Spleen (tissue), 11 donors: ENCODE results near the gene CDC34. TPM values are rescaled to one million over a fixed set of nuclear protein-coding genes. Genes with fewer than 3 reads are reported as not detected.

ENCODE experiments used
- DNase-seq: peaks from one replicate; pipeline ENCODE4 v3.0.0-alpha.2; 2020
- H3K27ac ChIP-seq, 8 donors: fragments of 200-600 bp; sonication (generic) in 7 of 8; 1 replicate in 4 of 8; 2 replicates in 4 of 8; pipeline versions ENCODE4 v1.5.0 to v1.8.0; 2016 to 2021; ENCODE audit warnings: inconsistent platforms in 4 of 8, mild to moderate bottlenecking in 4 of 8, moderate library complexity in 1 of 8
- H3K27me3 ChIP-seq, 7 donors: fragments of 200-600 bp; sonication (generic) in 6 of 7; replicated peaks in 1 of 7; 1 replicate in 4 of 7; 2 replicates in 3 of 7; pipeline versions ENCODE4 v1.5.0 to v1.8.0; 2016 to 2021; ENCODE audit warnings: inconsistent platforms in 3 of 7, mild to moderate bottlenecking in 1 of 7
- H3K36me3 ChIP-seq, 6 donors: fragments of 200-600 bp; sonication (generic) in 5 of 6; 1 replicate in 4 of 6; 2 replicates in 2 of 6; pipeline versions ENCODE4 v1.5.0 to v1.8.0; 2016 to 2021; ENCODE audit warnings: inconsistent platforms in 2 of 6
- H3K4me1 ChIP-seq, 6 donors: fragments of 200-600 bp; sonication (generic) in 5 of 6; 1 replicate in 3 of 6; 2 replicates in 3 of 6; pipeline versions ENCODE4 v1.5.0 to v1.8.0; 2016 to 2021; ENCODE audit warnings: inconsistent platforms in 3 of 6
- H3K4me3 ChIP-seq, 8 donors: fragments of 200-600 bp; sonication (generic) in 7 of 8; 1 replicate in 4 of 8; 2 replicates in 4 of 8; pipeline versions ENCODE4 v1.5.0 to v1.8.0; 2016 to 2021; ENCODE audit warnings: inconsistent platforms in 4 of 8, mild to moderate bottlenecking in 4 of 8, moderate library complexity in 2 of 8
- H3K9me3 ChIP-seq, 8 donors: fragments of 200-600 bp; sonication (generic) in 7 of 8; 1 replicate in 4 of 8; 2 replicates in 4 of 8; pipeline versions ENCODE4 v1.5.0 to v1.8.0; 2016 to 2021; ENCODE audit warnings: inconsistent platforms in 4 of 8
- POLR2A ChIP-seq, 3 donors: fragments of 450-650 bp; IDR thresholded peaks; one replicate each; pipeline ENCODE4 v1.5.1; 2017; ENCODE audit warnings: antibody characterized with exemption in 3 of 3, mild to moderate bottlenecking in 1 of 3
- POLR2AphosphoS5 ChIP-seq, 3 donors: sonication (generic); formaldehyde crosslinking; IDR thresholded peaks; one replicate each; pipeline ENCODE4 v1.5.1; 2017; ENCODE audit warnings: antibody characterized with exemption in 3 of 3
- WGBS, 5 donors: extraction: QIAGEN DNeasy Blood & Tissue Kit in 3 of 5; methylation state at CpG; one replicate each; pipeline versions ENCODE4 v1.1.5 to v1.1.7; 2013 to 2018; 5-methylcytosine and 5-hydroxymethylcytosine counted together
- intact Hi-C: fragments of 100-400 bp; cut with DNase I; formaldehyde crosslinking; loops from one replicate; pipeline ENCODE4 v1.15.0; 2023; ENCODE audit warnings: low total_unique reads
- polyA plus RNA-seq, 3 donors: library from polyadenylated mRNA; stranded (reverse); fragments of 200-250 nt; gene quantifications; one replicate each; pipeline ENCODE4 v1.2.1, GENCODE V29; 2013
- total RNA-seq, 7 donors: library from RNA; depleted of rRNA in 3 of 7; stranded (reverse); fragments of >200 nt in 3 of 7; fragmentation: NEBNext Ultra II Directional in 4 of 7; extraction: Animal tissue kit (Norgen Biotek cat#: 25700) in 4 of 7; gene quantifications; one replicate each; pipeline versions ENCODE4 v1.1.0 to v1.2.1, GENCODE V29; 2016 to 2021
- TF ChIP-seq, protein P1 (sequence below), 11 experiments: fragments of 200-600 bp in 7 of 11; fragments of 450-650 bp in 4 of 11; sonication (generic) in 4 of 11; IDR thresholded peaks in 8 of 11; conservative IDR thresholded peaks in 3 of 11; 1 replicate in 7 of 11; 2 replicates in 4 of 11; pipeline versions ENCODE4 v1.4.0 to v1.8.0; 2016 to 2021; ENCODE audit warnings: antibody characterized with exemption in 11 of 11, inconsistent platforms in 4 of 11, mild to moderate bottlenecking in 1 of 11
- donor health status: healthy with polysubstance abuse.
- donor health status: DM: no; HTN: no; CAD: no; lungs with moderate emphysema.
- donor health status: DM: no; HTN: no; CAD: no.
- donor health status: Bipolar disorder and iron deficiency.
- donor health status: healthy.
- donor health status: DM: no; HTN: no; CAD: no.
- donor health status: DM: yes; HTN: yes; CAD: no.

Gene CDC34
- total and polyA plus RNA-seq, 10 donors, result 35.9 to 83.9 (median 49.3) TPM

DNA sequence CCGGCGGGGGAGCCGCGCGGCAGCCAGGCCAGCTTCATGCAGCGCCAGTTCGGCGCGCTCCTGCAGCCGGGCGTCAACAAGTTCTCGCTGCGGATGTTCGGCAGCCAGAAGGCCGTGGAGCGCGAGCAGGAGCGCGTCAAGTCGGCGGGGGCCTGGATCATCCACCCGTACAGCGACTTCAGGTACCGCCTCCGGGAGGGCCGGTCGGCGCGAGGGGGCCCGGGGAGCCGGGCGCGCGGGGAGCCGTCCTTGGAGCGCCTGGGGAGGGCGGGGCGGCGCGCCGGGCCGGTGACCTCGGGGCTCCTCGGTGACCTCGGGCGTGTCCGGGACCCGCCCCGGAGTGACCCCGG lies 58.8 kb downstream of the CDC34 start:
- WGBS, 5 donors, result 0 to 2% (median 1%) methylated on average over 10 to 50 of the region's 50 CpGs; no CpG with 5 or more reads in 1 of the 5 donors
- Histone ChIP-seq H3K27me3 (peaks cover 8 to 89% (median 52%) of the 10 kb centered on the region in 7 donors), H3K4me3 (peak overlapping the region in 3 of 8 donors; percentile 18 to 62 (median 26)), H3K9me3 (no peaks in the 10 kb centered on the region), H3K36me3 (no peaks in the 10 kb centered on the region), H3K4me1 (peaks cover 10 to 36% (median 29%) of the 10 kb centered on the region in 6 donors), H3K27ac (no peak overlapping the region)
- TF ChIP-seq POLR2A (IDR thresholded peaks at IDR 0.05) (no peak), POLR2AphosphoS5 (IDR thresholded peaks at IDR 0.05) (no peak)
- TF ChIP-seq, protein P1, sequence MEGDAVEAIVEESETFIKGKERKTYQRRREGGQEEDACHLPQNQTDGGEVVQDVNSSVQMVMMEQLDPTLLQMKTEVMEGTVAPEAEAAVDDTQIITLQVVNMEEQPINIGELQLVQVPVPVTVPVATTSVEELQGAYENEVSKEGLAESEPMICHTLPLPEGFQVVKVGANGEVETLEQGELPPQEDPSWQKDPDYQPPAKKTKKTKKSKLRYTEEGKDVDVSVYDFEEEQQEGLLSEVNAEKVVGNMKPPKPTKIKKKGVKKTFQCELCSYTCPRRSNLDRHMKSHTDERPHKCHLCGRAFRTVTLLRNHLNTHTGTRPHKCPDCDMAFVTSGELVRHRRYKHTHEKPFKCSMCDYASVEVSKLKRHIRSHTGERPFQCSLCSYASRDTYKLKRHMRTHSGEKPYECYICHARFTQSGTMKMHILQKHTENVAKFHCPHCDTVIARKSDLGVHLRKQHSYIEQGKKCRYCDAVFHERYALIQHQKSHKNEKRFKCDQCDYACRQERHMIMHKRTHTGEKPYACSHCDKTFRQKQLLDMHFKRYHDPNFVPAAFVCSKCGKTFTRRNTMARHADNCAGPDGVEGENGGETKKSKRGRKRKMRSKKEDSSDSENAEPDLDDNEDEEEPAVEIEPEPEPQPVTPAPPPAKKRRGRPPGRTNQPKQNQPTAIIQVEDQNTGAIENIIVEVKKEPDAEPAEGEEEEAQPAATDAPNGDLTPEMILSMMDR (IDR thresholded peaks at IDR 0.05 in 8 of 11, conservative IDR thresholded peaks at IDR 0.05 in 3 of 11), result no peak
- DNase-seq, result no peak
- intact Hi-C loops, result no loop called here

- Histone ChIP-seq H3K4me3 (peak overlapping the region in 3 of 8 donors; percentile 18 to 62 (median 26)), H3K27ac (no peak overlapping the region), H3K36me3 (no peaks in the 10 kb centered on the region), H3K4me1 (peaks cover 10 to 36% (median 29%) of the 10 kb centered on the region in 6 donors), H3K9me3 (no peaks in the 10 kb centered on the region), H3K27me3 (peaks cover 8 to 87% (median 52%) of the 10 kb centered on the region in 7 donors)
- TF ChIP-seq, protein P1 (IDR thresholded peaks at IDR 0.05 in 8 of 11, conservative IDR thresholded peaks at IDR 0.05 in 3 of 11), result no peak
- no peak for TF ChIP-seq POLR2A (IDR thresholded peaks at IDR 0.05)
- TF ChIP-seq POLR2AphosphoS5 (IDR thresholded peaks at IDR 0.05), result no peak
- DNase-seq, result no peak
- intact Hi-C loops, result no loop called here
- WGBS, 5 donors, result 8 to 13% (median 9%) methylated on average over 18 to 41 of the region's 41 CpGs
Measured at GRCh38 chr19:590750-591098, 59.2 kb downstream of the CDC34 start.

GRCh38 chr19:591099-591958 lies 59.8 kb downstream of the CDC34 start:
- intact Hi-C loops, result no loop called here
- H3K36me3 ChIP-seq, result no peaks in the 10 kb centered on the region
- H3K27me3 ChIP-seq, result peaks cover 8 to 87% (median 52%) of the 10 kb centered on the region in 7 donors
- 30 to 40% (median 34%) methylated on average over 62 to 75 of the region's 75 CpGs for WGBS, 5 donors
- H3K27ac ChIP-seq, result no peak overlapping the region
- H3K4me3 ChIP-seq, result peak overlapping the region in 1 of 8 donors; percentile 62
- peaks cover 10 to 36% (median 29%) of the 10 kb centered on the region in 6 donors for H3K4me1 ChIP-seq
- H3K9me3 ChIP-seq, result no peaks in the 10 kb centered on the region
- TF ChIP-seq, protein P1 (IDR thresholded peaks at IDR 0.05 in 8 of 11, conservative IDR thresholded peaks at IDR 0.05 in 3 of 11), result no peak
- TF ChIP-seq POLR2AphosphoS5 (IDR thresholded peaks at IDR 0.05), result no peak
- TF ChIP-seq POLR2A (IDR thresholded peaks at IDR 0.05), result no peak
- DNase-seq, result no peak

Other genes starting within 250 kb of the CDC34 start
- gene PLPP2, start 240.4 kb upstream of the CDC34 start, total RNA-seq, result 10 to 100 TPM in 1 of 7 donors, 1 to 10 TPM in 6; 1.8 to 27.7 (median 4.7) TPM
- gene PLPP2, start 240.4 kb upstream of the CDC34 start, polyA plus RNA-seq, result 1 to 10 TPM; 1.2 to 6.2 (median 2.3) TPM
- gene MIER2, start 187.0 kb upstream of the CDC34 start, total RNA-seq, result 10 to 100 TPM; 26.8 to 66.5 (median 30.1) TPM
- 10 to 100 TPM; 19.2 to 47.2 (median 31.3) TPM for gene MIER2, start 187.0 kb upstream of the CDC34 start, polyA plus RNA-seq
- 1 to 10 TPM in 2 of 7 donors, under 1 TPM in 4, not detected in 1; 0.23 to 2.1 (median 0.85) TPM for gene C2CD4C, start 122.6 kb upstream of the CDC34 start, total RNA-seq
- under 1 TPM; 0.26 to 0.91 (median 0.67) TPM for gene C2CD4C, start 122.6 kb upstream of the CDC34 start, polyA plus RNA-seq
- 10 to 100 TPM; 25.5 to 90.1 (median 43.2) TPM for gene SHC2, start 70.7 kb upstream of the CDC34 start, total RNA-seq
- gene SHC2, start 70.7 kb upstream of the CDC34 start, polyA plus RNA-seq, result 100 to 1,000 TPM in 1 of 3 donors, 10 to 100 TPM in 2; 19.6 to 123 (median 78.5) TPM
- 10 to 100 TPM in 3 of 7 donors, 1 to 10 TPM in 4; 5.1 to 33.6 (median 5.9) TPM for gene MADCAM1, start 35.3 kb upstream of the CDC34 start, total RNA-seq
- 10 to 100 TPM in 1 of 3 donors, 1 to 10 TPM in 2; 3.0 to 23.9 (median 3.4) TPM for gene MADCAM1, start 35.3 kb upstream of the CDC34 start, polyA plus RNA-seq
- gene TPGS1, start 24.3 kb upstream of the CDC34 start, total RNA-seq, result 10 to 100 TPM; 16.1 to 23.7 (median 19.5) TPM
- 10 to 100 TPM in 2 of 3 donors, 1 to 10 TPM in 1; 9.8 to 24.4 (median 19.4) TPM for gene TPGS1, start 24.3 kb upstream of the CDC34 start, polyA plus RNA-seq
- 10 to 100 TPM in 4 of 7 donors, 1 to 10 TPM in 3; 3.9 to 19.5 (median 13.5) TPM for gene GZMM, start 12.3 kb downstream of the CDC34 start, total RNA-seq
- gene GZMM, start 12.3 kb downstream of the CDC34 start, polyA plus RNA-seq, result 10 to 100 TPM in 2 of 3 donors, 1 to 10 TPM in 1; 9.4 to 19.1 (median 16.3) TPM
- 100 to 1,000 TPM; 180 to 307 (median 274) TPM for gene BSG, start 40.8 kb downstream of the CDC34 start, total RNA-seq
- gene BSG, start 40.8 kb downstream of the CDC34 start, polyA plus RNA-seq, result 100 to 1,000 TPM in 2 of 3 donors, 10 to 100 TPM in 1; 95.3 to 141 (median 139) TPM
- gene HCN2, start 58.1 kb downstream of the CDC34 start, total RNA-seq, result 1 to 10 TPM in 1 of 7 donors, under 1 TPM in 4, not detected in 2; 0.19 to 1.1 (median 0.54) TPM
- gene HCN2, start 58.1 kb downstream of the CDC34 start, polyA plus RNA-seq, result under 1 TPM; 0.09 to 0.19 (median 0.11) TPM
- gene POLRMT, start 101.8 kb downstream of the CDC34 start, total RNA-seq, result 10 to 100 TPM; 28.6 to 55.6 (median 49.7) TPM
- 100 to 1,000 TPM in 2 of 3 donors, 10 to 100 TPM in 1; 67.8 to 105 (median 102) TPM for gene POLRMT, start 101.8 kb downstream of the CDC34 start, polyA plus RNA-seq
- under 1 TPM in 2 of 7 donors, not detected in 5; 0.27 to 0.61 TPM for gene FGF22, start 108.1 kb downstream of the CDC34 start, total RNA-seq
- under 1 TPM in 2 of 3 donors, not detected in 1; 0.10 to 0.20 TPM for gene FGF22, start 108.1 kb downstream of the CDC34 start, polyA plus RNA-seq
- gene RNF126, start 131.5 kb downstream of the CDC34 start, total RNA-seq, result 10 to 100 TPM; 49.2 to 95.1 (median 57.7) TPM
- 10 to 100 TPM; 38.1 to 55.3 (median 45.0) TPM for gene RNF126, start 131.5 kb downstream of the CDC34 start, polyA plus RNA-seq
- 10 to 100 TPM; 11.5 to 43.4 (median 16.6) TPM for gene FSTL3, start 144.6 kb downstream of the CDC34 start, total RNA-seq
- 10 to 100 TPM in 2 of 3 donors, 1 to 10 TPM in 1; 5.6 to 31.2 (median 10.9) TPM for gene FSTL3, start 144.6 kb downstream of the CDC34 start, polyA plus RNA-seq
- 1 to 10 TPM in 2 of 7 donors, under 1 TPM in 3, not detected in 2; 0.46 to 2.5 (median 0.60) TPM for gene PRSS57, start 163.7 kb downstream of the CDC34 start, total RNA-seq
- gene PRSS57, start 163.7 kb downstream of the CDC34 start, polyA plus RNA-seq, result under 1 TPM; 0.24 to 0.70 (median 0.27) TPM
- gene PALM, start 177.2 kb downstream of the CDC34 start, total RNA-seq, result 10 to 100 TPM; 19.9 to 80.1 (median 30.0) TPM
- 10 to 100 TPM in 1 of 3 donors, 1 to 10 TPM in 2; 6.0 to 24.1 (median 7.0) TPM for gene PALM, start 177.2 kb downstream of the CDC34 start, polyA plus RNA-seq
- gene MISP, start 219.4 kb downstream of the CDC34 start, total RNA-seq, result not detected
- under 1 TPM in 1 of 3 donors, not detected in 2; 0.13 TPM for gene MISP, start 219.4 kb downstream of the CDC34 start, polyA plus RNA-seq